PC-9 (cell line): ENCODE data around the gene UGGT1.
"Not testable (repeated sequence)": the region's sequence is repeated elsewhere in the genome, so short reads cannot be mapped to it uniquely, and the experiment has no call there.

Experiments used
- CTCF ChIP-seq: fragments of 200-600 bp; sonication (generic); conservative IDR thresholded peaks from 2 replicates; pipeline ENCODE4 v1.6.1; 2017; ENCODE audit warnings: mixed run types, antibody characterized with exemption, mild to moderate bottlenecking, moderate library complexity
- EZH2 ChIP-seq: fragments of 200-600 bp; sonication (generic); IDR thresholded peaks from 2 replicates; pipeline ENCODE4 v1.8.0; 2017; ENCODE audit warnings: antibody characterized with exemption, low read depth

DNA sequence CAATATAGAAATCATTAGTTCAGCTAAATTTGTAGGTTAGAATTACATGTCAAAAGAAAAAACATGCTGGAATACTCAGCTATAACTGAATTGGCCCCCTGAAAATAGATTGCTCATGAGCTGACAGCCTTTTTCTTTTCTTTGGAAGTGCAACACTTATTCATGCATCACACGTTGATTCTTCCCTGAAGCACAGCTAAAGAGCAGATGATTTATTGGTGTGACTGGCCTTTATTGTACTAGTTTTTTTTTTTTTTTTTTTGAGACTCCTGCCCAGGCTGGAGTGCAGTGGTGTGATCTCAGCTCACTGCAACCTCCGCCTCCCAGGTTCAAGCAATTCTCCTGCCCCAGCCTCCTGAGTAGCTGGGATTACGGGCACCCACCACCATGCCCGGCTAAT is 83.1 kb downstream of the UGGT1 start:
- not testable (repeated sequence) for TF ChIP-seq CTCF, EZH2
